Fibroblast of lung (primary cell): ENCODE data around the gene POTEH.
"Not testable (repeated sequence)": the region's sequence is repeated elsewhere in the genome, so short reads cannot be mapped to it uniquely, and the experiment has no call there.

Source experiments
- CTCF ChIP-seq, 2 donors: IDR thresholded peaks in 1 of 2; conservative IDR thresholded peaks in 1 of 2; 1 replicate in 1 of 2; 2 replicates in 1 of 2; pipeline ENCODE4 v1.5.1; 2011 to 2012; ENCODE audit warnings: low read length in 2 of 2, control low read depth in 1 of 2, inconsistent platforms in 1 of 2, low read depth in 1 of 2, mild to moderate bottlenecking in 1 of 2
- EZH2 ChIP-seq: IDR thresholded peaks from 2 replicates; pipeline ENCODE4 v1.5.1; 2012; ENCODE audit warnings: low read length, control low read depth, mild to moderate bottlenecking; ENCODE audit errors: missing control alignments

GRCh38 chr22:15642288-15642861 lies 47.5 kb upstream of the POTEH start:
- TF ChIP-seq CTCF (conservative IDR thresholded peaks at IDR 0.05 in 1 of 2, IDR thresholded peaks at IDR 0.05 in 1 of 2; ENCODE audit: low read depth in 1 of 2, low read length in 2 of 2); EZH2: not testable (repeated sequence)
